Measurements from ENCODE around the gene DAPK1. TPM values are rescaled to one million over a fixed set of nuclear protein-coding genes. Genes with fewer than 3 reads are reported as not detected.

Gene DAPK1
- polyA plus RNA-seq, 2 of the 4 experiments (the other 2 are of a cell fraction), result 55.2 to 67.2 TPM

GRCh38 chr9:87708986-87709728, 211.5 kb downstream of the DAPK1 start:
- no peak for FAIRE-seq
- POLR2A ChIA-PET, result no interaction called here

GRCh38 chr9:87710443-87710842, 212.8 kb downstream of the DAPK1 start:
- POLR2A ChIA-PET, result no interaction called here
- Histone ChIP-seq H3K27ac (peak overlapping the region in 1 of 2 experiments; percentile 95; a peak in 3 of 6 replicates), H3K4me1 (peaks cover 42% of the 10 kb centered on the region), H3K4me3 (no peak overlapping the region), H3K9me3 (no peaks in the 10 kb centered on the region), H3K4me2 (no peak overlapping the region)
- no peak for TF ChIP-seq ZSCAN20 (CRISPR knock-in tag; IDR thresholded peaks at IDR 0.05)
- TF ChIP-seq HOXB5 (CRISPR knock-in tag; IDR thresholded peaks at IDR 0.05), result no peak
- no peak for TF ChIP-seq CHD4 (IDR thresholded peaks at IDR 0.05; ENCODE audit: borderline replicate concordance)
- TF ChIP-seq RFX5 (IDR thresholded peaks at IDR 0.05), result no peak
- TF ChIP-seq ZNF302 (CRISPR knock-in tag; IDR thresholded peaks at IDR 0.05), result no peak
- ATAC-seq (no peak), FAIRE-seq (no peak), DNase-seq (ENCODE audit: low read depth in 1 of 2, low spot score in 1 of 2) (no peak)
- CTCF ChIA-PET, result interaction anchor here (1.1 to 2.7 kb wide), 4 partner anchors 10 to 102 kb away, joined by 4 to 13 read pairs (median 5); no protein-coding TSS in a partner anchor
- WGBS (ENCODE audit: missing lambda C conversion rate), result 94% methylated on average over 5 of the region's 5 CpGs

More at GRCh38 chr9:87708986-87709728, 211.5 kb downstream of the DAPK1 start:
- DNase-seq (ENCODE audit: low read depth in 1 of 2, low spot score in 1 of 2) (no peak), ATAC-seq (no peak)
- 88% methylated on average over 7 of the region's 7 CpGs for WGBS (ENCODE audit: missing lambda C conversion rate)
- Histone ChIP-seq H3K4me1 (peaks cover 34% of the 10 kb centered on the region), H3K4me2 (no peak overlapping the region), H3K9me3 (no peaks in the 10 kb centered on the region), H3K4me3 (no peak overlapping the region), H3K27ac (peak overlapping the region in 1 of 2 experiments; percentile 95; a peak in 3 of 6 replicates)
- CTCF ChIA-PET, result interaction anchor here (0.9 to 2.7 kb wide), 4 partner anchors 9 to 104 kb away, joined by 3 to 13 read pairs (median 4); no protein-coding TSS in a partner anchor
- TF ChIP-seq MYC (IDR thresholded peaks at IDR 0.05; ENCODE audit: borderline replicate concordance, low read length) (no peak), GATA3 (IDR thresholded peaks at IDR 0.05; ENCODE audit: borderline replicate concordance) (no peak), TP53 (CRISPR knock-in tag; IDR thresholded peaks at IDR 0.05) (no peak), RARB (CRISPR knock-in tag; IDR thresholded peaks at IDR 0.05) (no peak), FOXS1 (CRISPR knock-in tag; IDR thresholded peaks at IDR 0.05) (no peak), CBX8 (IDR thresholded peaks at IDR 0.05) (no peak), NR3C1 (IDR thresholded peaks at IDR 0.05) (no peak), RNF2 (IDR thresholded peaks at IDR 0.05; ENCODE audit: borderline replicate concordance, low read depth) (no peak), ZC3H11A (IDR thresholded peaks at IDR 0.05) (no peak), ESRRA (IDR thresholded peaks at IDR 0.05; ENCODE audit: borderline replicate concordance, low read length) (no peak), HDAC2 (IDR thresholded peaks at IDR 0.05) (no peak), EHMT2 (IDR thresholded peaks at IDR 0.05; ENCODE audit: low read depth) (no peak), HOXB13 (CRISPR knock-in tag; IDR thresholded peaks at IDR 0.05; ENCODE audit: low read depth) (no peak), PBX3 (IDR thresholded peaks at IDR 0.05) (no peak), ZNF302 (CRISPR knock-in tag; IDR thresholded peaks at IDR 0.05) (no peak), JUNB (IDR thresholded peaks at IDR 0.05) (no peak), NFE2L2 (conservative IDR thresholded peaks at IDR 0.05; ENCODE audit: low read length) (no peak), HMGXB4 (CRISPR knock-in tag; IDR thresholded peaks at IDR 0.05; ENCODE audit: borderline replicate concordance) (no peak), HOXA7 (CRISPR knock-in tag; IDR thresholded peaks at IDR 0.05) (no peak), POLR2A (IDR thresholded peaks at IDR 0.05; ENCODE audit: low read length) (no peak)

All from A549 (cell line).